ENCODE results near the gene ZNF440.
"Not testable (repeated sequence)": the region's sequence is repeated elsewhere in the genome, so short reads cannot be mapped to it uniquely, and the experiment has no call there.

The ZNF440 gene

DNA sequence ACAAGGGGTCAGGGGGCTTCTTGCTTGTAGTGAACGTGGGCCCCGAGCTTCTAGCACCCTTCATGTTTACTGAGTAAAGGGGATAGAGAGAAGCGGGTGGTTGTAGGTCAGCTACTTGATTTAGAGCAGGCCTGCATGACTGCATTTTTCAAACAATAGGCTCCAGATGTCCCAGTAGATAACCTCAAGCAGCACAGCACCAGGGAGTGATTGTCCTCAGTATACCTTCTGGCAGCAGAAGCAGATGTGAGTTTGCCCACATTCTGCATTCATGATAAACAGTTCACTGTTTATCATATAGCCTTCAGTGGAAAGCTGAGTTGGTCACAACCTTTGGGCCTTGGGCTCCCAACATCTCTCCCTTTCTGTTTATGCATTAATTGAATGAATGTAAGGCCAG is 39.3 kb downstream of the ZNF440 start:
- no peak for TF ChIP-seq CTCF (conservative IDR thresholded peaks at IDR 0.05; ENCODE audit: low read length)
- no peak for DNase-seq (ENCODE audit: low read depth)
- H3K4me3 ChIP-seq (ENCODE audit: low read length): no peak overlapping the region

- no peak for DNase-seq (ENCODE audit: low read depth)
- TF ChIP-seq CTCF (conservative IDR thresholded peaks at IDR 0.05; ENCODE audit: low read length): no peak
- no peak overlapping the region for H3K4me3 ChIP-seq (ENCODE audit: low read length)
Observed at GRCh38 chr19:11856596-11857250, 42.6 kb downstream of the ZNF440 start.

DNA sequence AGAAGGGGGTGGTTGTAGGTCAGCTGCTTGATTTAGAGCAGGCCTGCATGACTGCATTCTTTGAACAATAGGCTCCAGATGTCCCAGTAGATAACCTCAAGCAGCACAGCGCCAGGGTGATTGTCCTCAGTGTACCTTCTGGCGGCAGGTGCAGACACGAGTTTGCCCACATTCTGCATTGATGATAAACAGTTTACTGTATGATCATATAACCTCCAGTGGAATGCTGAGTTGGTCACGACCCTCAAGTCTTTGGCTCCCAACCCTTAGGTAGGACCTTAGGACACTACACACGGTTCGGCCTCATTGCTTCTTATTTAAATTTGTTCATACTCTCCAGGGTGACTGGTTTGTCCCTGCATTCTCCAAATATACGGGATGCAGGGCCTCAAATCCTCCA is 46.6 kb downstream of the ZNF440 start:
- TF ChIP-seq CTCF (conservative IDR thresholded peaks at IDR 0.05; ENCODE audit: low read length): no peak

DNA sequence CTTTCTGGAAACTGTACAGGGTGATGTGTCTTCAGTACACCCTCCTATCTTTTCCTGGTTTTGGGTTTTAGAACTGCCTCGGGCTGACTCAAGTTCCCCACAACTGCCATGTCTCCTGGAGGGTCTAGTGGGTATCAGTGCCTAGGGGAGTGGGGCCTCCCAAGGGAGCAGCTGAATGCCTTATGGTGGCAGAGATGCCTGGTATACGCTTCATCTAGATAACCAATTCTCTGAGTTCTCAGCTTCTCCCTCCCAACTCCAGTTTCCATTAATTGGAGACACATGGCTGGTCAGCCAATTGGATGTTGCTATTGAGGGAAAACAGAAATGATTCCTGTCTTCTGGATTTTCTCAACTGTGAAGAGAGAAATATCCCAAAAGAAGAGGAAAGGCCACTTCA is 47.2 kb downstream of the ZNF440 start:
- H3K4me3 ChIP-seq (ENCODE audit: low read length): no peak overlapping the region
- TF ChIP-seq CTCF (conservative IDR thresholded peaks at IDR 0.05; ENCODE audit: low read length): no peak
- no peak for DNase-seq (ENCODE audit: low read depth)

More for the DNA sequence above, 46.6 kb downstream of the ZNF440 start:
- no peak for DNase-seq (ENCODE audit: low read depth)
- H3K4me3 ChIP-seq (ENCODE audit: low read length): no peak overlapping the region

DNA sequence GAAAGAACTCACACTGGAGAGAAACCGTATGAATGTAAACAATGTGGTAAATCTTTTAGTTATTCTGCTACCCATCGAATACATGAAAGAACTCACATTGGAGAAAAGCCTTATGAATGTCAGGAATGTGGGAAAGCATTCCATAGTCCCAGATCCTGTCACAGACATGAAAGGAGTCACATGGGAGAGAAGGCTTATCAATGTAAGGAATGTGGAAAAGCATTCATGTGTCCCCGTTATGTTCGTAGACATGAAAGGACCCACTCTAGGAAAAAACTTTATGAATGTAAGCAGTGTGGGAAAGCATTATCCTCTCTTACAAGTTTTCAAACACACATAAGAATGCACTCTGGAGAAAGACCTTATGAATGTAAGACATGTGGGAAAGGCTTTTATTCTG is 53.7 kb downstream of the ZNF440 start:
- not testable (repeated sequence) for DNase-seq (ENCODE audit: low read depth); H3K4me3 ChIP-seq (ENCODE audit: low read length)

GRCh38 chr19:11868188-11868587 is 54.1 kb downstream of the ZNF440 start:
- no peak for DNase-seq (ENCODE audit: low read depth)
- no peak overlapping the region for H3K4me3 ChIP-seq (ENCODE audit: low read length)
- no peak for TF ChIP-seq CTCF (conservative IDR thresholded peaks at IDR 0.05; ENCODE audit: low read length)

DNA sequence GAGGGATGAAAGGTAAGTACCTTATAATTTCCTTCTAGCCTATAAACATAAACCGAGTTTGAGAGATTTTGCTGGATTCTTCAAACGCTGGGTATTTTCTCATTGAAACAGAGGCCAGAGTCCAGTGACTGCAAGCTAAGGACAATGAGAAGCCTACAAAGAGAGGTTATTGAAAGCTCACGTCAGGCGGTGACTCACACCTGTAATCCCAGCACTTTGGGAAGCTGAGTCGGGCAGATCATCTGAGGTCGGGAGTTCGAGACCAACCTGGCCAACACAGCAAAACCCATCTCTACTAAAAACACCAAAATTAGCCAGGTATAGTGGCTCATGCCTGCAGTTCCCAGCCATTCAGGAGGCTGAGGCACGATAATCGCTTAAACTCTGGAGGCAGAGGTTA is 58.6 kb downstream of the ZNF440 start:
- no peak for TF ChIP-seq CTCF (conservative IDR thresholded peaks at IDR 0.05; ENCODE audit: low read length)
- no peak overlapping the region for H3K4me3 ChIP-seq (ENCODE audit: low read length)
- DNase-seq (ENCODE audit: low read depth): no peak

DNA sequence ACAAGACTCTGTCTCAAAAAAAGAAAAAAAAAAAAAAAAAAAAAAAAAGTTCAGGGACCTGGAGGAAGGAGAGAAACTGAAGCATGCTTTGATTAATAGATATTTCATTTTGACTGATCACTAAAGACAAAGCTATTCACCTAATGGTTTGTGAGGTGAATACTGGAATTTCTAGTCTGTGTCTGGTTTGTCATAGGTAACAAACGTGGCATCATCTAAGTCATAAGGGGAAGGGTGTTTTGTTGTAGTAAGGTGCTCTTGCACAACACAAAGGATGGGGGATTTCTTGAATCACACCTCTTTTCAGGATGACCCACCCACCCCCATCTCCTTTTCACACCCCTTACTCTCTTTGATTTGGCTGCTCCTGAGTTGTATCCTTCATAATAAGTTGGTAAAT is 59.7 kb downstream of the ZNF440 start:
- H3K4me3 ChIP-seq (ENCODE audit: low read length): no peak overlapping the region
- TF ChIP-seq CTCF (conservative IDR thresholded peaks at IDR 0.05; ENCODE audit: low read length): no peak
- no peak for DNase-seq (ENCODE audit: low read depth)

GRCh38 chr19:11879687-11880266 is 65.7 kb downstream of the ZNF440 start:
- DNase-seq (ENCODE audit: low read depth): not testable (repeated sequence)

More at GRCh38 chr19:11879687-11880266, 65.7 kb downstream of the ZNF440 start:
- not testable (repeated sequence) for H3K4me3 ChIP-seq (ENCODE audit: low read length)
